Measurements from ENCODE around the gene FYB1. TPM values are rescaled to one million over a fixed set of nuclear protein-coding genes. Genes with fewer than 3 reads are reported as not detected.
"Not testable (repeated sequence)": the region's sequence is repeated elsewhere in the genome, so short reads cannot be mapped to it uniquely, and the experiment has no call there.

FYB1 gene
- polyA plus RNA-seq, 1 donor = 1.7 TPM

DNA sequence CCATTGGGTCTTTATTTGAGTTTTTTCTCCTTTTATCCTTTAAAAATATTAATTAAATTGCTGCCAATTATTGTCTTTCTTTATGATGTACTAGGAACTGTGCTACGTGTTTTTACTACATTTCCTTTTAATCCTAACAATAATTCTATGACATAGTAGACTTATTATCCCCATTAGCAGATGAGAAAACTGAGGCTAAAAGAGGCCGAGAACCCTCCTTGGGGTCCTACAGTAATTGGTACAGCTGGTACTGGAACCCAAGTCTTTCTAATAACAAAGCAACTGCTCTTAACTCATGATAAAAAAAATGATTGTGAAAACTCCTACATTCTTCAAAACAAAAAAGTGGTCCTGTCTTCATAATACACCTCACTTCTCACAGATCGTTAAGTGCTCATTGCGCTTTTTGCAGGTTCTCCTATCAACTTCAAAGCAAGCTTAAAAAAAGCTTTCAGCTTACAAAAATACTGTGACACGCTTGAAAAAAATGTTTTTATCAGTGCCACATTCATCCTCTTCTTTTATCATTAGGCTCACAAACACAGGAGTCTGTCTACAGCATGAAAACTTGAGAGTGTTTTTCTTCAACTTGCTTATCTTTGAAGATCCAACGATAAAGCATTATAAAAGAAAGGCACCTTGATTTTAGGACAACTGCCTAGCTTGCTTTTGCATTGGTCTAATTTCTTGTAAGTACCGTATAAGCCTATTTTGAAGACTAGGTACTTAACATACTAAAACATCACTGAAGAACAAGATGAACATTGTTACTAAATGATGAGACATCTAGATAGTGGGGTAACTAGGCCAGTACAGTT, 32.4 kb downstream of the FYB1 start:
- no peak for DNase-seq (ENCODE audit: low read depth)

DNA sequence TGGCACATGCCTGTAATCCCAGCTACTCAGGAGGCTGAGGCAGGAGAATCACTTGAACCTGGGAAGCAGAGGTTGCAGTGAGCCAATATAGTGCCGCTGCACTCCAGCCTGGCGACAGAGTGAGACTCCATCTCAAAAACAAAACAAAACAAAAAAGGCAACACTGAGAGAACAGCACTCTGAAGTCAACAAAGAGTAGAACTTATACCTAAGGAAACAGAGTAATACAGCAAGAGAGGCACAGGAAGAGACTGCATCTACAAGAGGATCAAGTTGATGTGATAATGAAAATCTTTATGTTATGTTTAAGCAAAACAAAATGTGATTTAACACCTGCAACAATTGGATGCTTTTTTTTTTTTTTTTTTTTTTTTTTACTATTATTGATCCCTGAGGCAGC, 33.1 kb downstream of the FYB1 start:
- DNase-seq (ENCODE audit: low read depth) = no peak

DNA sequence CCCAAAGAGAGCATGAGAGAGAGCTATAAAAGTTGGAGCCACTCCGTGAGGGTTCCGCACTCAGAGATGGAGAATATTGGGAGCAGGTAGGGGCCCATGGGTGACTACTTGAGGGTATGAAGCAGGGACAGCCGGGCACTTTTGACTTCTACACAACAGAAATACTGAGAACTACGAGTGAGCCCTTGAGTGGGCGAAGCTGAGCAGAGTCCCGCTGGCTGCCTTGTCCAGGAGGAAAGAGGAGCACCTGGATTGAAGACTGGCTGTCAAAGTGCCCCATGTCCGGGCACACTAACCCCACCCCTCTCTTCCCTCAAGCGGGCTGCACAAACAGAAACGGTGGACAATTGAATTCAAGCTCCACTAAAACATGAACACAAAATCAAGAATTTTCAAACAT, 33.6 kb downstream of the FYB1 start:
- DNase-seq (ENCODE audit: low read depth) = no peak

DNA sequence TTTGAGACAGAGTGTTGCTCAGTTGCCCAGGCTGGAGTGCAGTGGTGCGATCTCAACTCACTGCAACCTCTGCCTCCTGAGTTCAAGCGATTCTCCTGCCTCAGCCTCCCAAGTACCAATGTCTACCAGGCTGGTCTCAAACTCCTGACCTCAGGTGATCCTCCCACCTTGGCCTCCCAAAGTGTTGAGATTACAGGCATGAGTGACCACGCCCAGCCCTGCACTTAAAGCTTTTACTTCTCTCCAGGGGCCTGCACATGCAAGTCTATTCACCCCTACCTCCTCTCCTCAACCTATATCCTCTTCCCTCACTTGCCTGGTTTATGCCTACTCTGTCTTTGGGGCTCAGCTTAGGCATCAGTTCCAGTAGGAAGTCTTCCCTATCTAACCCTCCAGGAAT, 39.8 kb downstream of the FYB1 start:
- not testable (repeated sequence) for DNase-seq (ENCODE audit: low read depth)

DNA sequence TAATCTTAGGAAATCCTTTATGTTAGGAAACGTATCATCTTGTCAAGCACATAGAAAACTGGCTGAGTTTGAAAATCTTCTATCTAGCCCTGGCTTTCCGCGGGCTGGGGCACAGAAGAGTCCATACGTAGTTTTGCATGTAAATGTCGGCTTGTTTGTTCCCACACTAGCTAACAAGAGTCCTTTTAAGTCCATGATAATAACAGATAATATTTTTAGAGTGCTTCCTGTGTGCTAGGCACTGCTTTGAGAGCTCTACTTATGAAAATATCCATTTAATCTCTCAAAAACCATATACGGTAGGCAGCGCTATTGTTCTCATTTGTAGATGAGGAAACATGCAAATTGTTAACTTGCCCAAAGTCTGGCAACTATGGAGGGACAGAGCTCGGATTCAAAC, 40.5 kb downstream of the FYB1 start:
- no peak for DNase-seq (ENCODE audit: low read depth)

DNA sequence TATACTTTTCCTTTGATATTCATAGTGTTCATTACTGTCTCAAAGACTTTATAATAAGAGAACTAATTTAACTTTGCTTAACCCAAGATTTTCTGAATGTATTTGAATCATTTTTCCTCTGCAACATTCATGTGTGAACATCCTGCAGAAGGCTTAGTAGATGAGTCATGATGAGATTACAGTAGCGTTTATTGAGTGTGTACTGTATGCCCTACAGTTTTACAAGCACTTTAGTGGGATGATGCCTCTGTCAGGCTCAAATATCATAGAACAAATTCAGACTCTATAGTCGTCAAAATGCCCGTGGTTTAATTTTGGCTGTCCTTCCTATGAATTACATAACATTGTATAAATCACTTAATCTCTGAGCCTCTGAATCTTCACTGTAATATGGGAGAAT, 41.2 kb downstream of the FYB1 start:
- DNase-seq (ENCODE audit: low read depth) = no peak

DNA sequence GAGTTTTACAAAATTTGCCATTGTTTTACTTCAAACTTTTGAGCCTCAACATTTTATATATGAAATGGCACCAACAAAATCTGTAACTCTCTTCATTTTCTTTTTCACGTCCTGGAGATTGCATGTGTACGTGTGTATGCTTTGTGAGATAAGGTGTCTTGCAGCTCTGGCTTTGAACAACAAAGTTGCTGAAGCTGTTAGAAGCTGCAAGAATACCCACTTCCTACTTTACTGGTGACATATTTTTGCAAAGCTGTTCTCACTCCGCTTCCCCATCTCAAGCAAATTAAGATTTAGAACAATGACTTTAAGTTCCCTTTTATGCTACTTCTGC, 41.8 kb downstream of the FYB1 start:
- no peak for DNase-seq (ENCODE audit: low read depth)

DNA sequence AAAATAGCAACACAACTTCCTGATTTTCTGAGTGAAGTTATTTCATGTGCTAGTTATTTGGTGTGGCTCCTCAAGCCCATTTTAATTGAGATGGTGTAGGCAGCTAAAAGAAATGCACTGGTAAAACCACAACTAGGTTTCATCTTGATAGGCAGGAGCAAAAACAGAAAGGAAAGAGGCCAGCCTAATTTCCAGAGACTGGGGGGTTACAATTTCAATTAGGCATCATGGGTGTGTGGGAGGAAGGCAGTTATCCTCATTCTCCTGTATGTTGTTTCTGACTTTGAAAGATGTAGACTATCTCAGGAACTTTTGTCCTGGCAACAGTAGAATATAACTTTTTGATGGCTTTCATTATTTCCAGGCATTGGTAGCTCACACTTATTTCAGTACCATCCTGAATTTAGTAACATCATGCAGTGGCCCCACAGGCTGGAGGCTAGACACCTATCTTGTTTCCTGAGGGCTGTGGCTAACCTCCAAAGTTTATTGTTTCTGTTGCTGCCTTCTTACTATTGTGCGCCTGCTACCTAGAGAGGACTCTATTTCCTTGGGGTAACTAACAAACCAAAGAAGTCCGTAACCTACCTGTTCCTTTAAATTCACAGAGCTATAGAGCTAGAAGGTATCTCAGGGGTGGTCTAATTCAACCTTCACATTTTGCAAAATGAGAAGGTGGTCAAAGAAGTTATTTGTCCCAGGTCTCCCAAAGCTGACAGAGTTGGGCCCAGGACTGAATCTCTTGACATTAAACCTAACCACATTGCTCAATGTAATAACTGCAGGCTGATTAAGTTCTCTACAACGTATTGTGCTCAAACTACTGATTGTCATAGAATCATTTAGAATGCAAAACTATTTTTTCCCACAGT, 42.4 kb downstream of the FYB1 start:
- DNase-seq (ENCODE audit: low read depth) = no peak

DNA sequence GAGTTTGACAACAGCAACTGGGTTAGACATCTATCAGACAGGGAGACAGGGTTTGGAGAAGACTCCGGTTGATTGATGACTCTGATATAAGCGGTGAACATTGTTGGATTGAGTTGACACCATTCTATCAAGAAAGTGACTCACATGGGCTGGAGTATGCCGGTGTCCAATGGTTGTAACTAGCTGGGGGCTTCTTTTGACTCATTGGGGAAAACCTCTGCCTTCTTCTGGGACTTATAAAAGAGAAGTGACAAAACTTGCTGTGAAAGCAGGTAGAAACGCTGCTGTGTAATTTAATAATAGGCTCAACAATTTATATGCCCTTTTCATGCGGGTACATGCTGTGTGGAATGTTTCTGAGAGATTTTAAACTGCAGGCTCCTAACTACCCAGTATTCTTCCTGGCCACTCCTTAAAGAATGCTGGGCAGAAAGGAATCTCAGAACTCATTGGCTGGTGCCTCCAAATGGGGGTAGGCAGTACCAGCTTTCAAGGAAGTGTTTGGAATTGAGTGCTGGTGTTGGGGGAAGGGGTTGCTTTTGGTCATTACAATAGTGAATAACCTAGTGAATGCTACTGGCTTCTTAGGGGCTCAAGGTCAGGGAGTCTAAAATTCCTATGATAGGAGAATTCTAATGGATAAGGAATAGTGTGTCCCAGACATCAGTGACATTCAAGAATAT, 43.9 kb downstream of the FYB1 start:
- no peak for DNase-seq (ENCODE audit: low read depth)

DNA sequence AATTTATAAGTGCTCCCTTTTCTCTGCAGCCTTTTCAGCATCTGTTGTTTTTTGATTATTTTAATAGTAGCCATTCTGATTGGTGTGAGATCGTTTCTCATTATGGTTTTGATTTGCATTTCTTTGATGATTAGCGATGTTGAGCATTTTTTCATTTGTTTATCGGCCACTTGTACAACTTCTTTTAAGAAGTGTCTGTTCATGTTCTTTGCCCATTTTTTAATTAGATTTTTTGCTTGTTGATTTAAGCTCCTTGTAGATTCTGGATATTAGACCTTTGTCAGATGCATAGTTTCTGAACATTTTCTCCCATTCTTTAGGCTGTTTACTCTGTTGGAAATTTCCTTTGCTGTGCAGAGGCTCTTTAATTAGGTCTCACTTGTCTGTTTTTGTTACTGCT, 46.3 kb downstream of the FYB1 start:
- no peak for DNase-seq (ENCODE audit: low read depth)

DNA sequence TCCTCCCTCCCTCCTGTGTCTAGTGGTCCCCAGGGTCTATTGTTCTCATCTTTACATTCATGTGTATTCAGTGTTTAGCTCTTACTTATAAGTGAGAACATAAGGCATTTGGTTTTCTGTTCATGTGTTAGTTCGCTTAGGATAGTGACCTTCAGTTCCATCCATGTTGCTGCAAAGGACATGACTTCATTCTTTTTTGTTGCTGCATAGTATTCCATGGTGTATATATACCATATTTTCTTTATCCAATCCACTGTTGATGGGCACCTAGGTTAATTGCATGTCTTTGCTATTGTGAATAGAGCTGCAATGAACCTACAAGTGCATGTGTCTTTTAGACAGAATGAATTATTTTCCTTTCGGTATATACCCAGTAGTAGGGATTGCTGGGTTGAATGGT, 46.8 kb downstream of the FYB1 start:
- DNase-seq (ENCODE audit: low read depth) = no peak

DNA sequence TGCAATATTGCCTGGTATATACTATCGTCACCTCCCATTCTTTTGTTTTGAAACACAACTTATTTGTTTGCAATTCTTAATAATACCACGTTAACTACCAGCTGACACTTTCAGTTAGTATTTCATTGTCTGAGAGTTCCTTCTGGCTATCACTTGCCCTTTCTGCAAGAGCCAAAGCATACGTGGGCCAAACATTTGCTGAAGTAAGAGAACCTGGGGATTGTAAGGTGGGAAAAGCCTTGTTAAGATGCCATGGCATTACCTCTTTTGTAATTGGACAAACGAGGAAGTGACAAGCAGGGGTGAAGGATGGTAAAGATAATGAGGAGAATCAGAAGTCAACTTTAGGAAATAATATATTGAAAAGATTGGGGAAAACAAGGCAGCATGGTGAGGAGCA, 47.7 kb downstream of the FYB1 start:
- no peak for DNase-seq (ENCODE audit: low read depth)

DNA sequence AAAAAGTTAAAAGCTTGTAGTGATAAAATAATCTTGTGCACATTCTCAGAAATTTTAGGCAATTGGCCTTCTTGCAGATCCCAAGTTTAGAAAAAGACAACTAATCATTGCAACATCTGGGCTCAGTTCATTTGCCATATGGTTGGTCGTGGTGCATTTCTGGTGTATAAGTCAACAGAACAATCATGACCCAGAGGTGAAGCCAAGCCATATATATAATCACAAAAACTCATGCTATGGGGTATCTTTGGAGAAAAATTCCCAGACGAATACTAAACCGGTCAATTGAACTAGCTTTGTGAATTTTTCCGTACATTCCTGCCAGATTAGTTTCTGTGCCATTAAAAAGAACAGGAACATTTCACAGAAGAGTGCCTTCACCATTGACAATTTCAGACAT, 50.3 kb downstream of the FYB1 start:
- no peak for DNase-seq (ENCODE audit: low read depth)

DNA sequence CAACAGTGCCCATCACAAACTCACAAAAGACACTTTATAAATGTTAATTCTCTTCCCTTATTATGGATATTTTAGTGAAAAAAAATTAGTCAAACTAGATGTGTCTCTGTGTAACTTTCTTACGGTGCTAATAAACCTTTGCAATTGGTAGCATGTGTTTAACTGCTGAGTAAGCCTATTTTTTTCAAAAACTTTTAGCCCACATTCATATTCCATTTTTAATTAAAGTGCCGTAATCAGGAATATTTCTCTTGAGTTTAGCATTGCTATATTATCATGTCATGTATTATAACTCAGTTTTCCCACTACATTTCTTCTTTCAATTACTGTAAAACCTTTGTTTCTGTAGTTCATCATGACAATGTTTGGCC, 51.4 kb downstream of the FYB1 start:
- no peak for DNase-seq (ENCODE audit: low read depth)

DNA sequence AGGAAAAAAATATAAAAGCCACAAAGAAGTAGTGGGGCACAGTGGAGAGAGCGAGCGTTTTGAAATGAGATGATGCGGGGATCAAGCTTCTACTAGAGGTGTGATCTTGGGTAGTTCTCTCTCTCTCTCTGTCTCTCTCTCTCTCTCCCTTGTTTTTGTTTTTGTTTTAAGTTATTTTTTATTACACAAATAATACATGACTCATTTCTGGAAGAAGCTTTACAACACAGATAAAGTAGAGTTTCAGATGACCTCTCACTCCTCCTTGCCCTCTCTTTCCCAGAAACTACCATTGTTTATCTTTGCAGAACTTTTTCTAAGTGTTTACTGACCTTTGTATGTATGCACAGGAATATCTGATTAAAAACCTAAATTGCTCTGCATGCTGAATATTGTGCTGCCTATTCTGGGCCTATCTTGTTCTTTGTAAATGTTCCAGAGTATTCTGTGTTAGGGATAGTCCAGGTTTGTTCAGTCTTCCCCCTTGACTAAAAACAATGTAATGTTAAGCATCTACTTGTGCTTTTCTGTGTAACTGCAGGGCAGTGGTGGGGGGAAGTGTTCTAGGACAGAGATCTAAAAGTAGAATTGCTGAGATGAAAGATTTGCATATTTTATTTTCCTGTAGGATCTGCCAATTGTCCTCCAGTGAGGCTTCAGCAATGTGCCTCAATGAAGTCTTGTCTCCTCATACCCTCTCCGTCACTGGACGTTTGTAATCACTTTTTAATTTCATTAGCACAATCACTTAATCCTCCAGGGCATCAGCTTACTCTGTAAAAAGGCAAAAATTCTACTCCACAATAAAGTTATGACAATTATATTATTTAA, 52.0 kb downstream of the FYB1 start:
- DNase-seq (ENCODE audit: low read depth) = no peak

DNA sequence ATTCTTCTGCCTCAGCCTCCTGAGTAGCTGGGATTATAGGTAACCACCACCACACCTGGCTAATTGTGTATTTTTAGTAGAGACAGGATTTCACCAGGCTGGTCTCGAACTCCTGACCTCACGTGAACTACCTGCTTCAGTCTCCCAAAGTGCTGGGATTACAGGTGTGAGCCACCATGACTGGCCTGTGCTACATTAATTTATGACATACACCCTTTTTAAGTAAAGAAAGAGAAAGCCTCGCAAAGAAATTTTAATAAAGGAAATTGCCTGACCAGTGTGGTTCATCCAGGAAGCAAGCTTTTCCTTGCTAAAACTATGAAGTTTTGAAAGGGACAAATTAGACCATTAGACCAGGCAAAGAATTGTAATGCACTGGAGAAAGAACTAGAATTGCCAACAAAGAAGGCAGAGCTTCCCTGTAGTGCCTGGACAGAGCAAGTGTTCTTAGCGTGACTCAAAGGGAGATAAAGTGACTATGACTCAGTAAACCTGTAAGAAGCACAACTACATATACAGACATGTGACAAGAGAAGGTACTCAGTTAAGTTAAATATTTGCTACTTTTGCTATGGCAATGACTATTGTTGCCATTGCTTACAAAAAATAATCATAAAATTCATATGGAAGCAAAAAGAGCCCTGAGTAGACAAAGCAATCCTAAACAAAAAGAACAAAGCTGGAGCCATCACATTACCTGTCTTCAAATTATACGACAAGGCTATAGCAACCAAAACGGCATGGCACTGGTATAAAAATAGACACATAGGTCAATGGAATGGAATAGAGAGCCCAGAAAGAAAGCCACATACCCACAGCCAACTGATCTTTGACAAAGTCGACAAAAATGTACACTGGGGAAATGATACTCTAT, 54.6 kb downstream of the FYB1 start:
- no peak for DNase-seq (ENCODE audit: low read depth)

DNA sequence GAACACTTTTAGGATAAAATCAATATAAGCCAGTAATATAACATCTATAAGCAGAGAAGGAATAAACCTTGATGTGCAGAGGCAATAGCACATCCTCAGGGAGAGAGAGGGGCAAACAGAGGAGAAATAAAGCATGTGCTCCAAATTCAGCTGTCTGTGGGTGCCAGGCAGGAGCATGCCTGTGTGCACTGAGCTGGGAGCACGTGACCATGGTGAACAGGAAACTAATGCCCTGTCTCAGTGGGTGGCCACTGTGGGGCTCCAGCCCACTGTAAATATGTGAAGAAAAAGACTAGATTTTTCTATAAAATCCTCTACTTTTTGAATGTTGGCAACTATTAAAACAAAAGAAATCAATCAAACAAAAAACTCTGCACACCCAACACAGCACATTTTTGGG, 55.3 kb downstream of the FYB1 start:
- no peak for DNase-seq (ENCODE audit: low read depth)

DNA sequence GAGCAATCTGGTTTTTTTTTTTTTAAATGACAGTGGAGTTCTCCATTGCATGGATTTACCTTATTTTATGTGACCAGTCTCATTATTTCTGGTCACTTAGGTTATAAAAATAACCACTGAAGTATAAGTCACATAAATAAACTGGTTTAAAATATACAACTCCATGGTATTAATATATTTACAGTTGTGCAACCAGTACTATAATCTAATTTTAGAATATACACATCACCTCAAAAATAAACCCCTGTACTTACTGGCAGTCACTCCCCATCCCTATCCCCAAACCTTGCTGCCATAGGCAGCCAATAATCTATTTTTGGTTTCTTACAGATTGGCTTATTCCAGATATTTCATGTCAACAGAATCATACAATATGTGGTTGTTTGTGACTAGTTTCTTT, 57.8 kb downstream of the FYB1 start:
- DNase-seq (ENCODE audit: low read depth) = no peak

DNA sequence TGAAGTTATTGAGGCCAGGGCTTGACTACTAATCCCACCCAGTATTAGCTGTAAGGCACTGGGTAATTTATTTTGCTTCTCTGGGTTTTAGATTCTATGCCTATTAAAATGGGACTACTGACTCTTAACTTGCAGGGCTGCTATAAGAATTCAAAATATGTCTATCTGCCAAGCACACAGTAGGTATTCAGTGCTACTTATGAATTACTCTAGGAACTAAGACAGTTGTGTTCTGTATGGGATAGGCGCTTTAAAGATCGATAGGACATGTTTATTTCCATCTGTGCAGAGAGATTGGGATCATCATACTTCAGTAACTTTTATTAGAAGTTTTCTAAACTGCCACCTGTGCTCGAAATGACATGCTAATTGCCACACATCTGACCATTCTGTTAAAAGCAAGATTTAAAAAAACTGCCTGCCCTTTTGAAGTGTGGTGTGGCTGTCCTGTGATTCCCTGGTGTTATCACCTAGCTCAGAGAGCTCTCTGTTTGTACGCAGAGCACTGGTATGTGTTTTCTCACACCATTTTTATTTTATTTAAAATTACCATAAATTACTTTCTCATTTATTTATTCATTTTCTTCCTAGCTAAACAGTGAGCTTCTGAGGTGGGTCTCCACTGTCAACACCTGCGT, 58.7 kb downstream of the FYB1 start:
- DNase-seq (ENCODE audit: low read depth) = no peak

DNA sequence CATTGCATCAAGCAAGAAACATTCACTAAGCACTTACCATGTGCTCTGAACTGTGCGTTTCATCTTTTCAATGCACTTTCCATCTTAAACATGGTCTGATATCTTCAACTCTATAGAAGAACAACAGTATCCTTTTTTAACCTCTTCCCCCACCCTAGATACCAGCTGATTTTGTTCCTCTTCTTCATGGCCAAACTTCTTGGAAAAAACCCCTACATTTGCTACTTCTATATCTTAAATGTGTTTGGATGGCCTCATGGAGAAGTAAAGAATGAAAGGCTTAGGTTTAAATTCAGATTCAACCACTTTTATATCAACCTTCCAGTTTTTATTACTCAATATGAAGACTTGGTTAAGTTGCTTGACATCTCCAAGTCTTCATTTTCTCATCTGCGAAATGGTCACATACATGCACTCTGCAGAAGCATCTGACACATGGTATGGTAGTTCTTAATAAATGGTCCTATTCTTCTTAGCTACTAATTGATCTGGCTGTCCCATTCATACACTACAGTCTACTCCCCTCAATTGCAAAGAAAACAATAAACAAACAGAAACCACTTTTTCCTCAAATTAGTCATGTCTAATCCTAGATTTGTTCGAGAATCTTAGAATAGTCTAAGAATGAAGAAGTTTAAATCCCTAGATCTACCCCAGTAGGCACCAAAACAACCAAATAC, 59.4 kb downstream of the FYB1 start:
- no peak for DNase-seq (ENCODE audit: low read depth)
